Osteoblast (primary cell): Measurements from ENCODE around the gene NCOA1. TPM values are rescaled to one million over a fixed set of nuclear protein-coding genes. Genes with fewer than 3 reads are reported as not detected.

Experiments
- DNase-seq: peaks from one replicate; pipeline ENCODE4 v3.0.0; 2011; ENCODE audit warnings: low spot score, mixed read lengths; ENCODE audit not compliant: insufficient read length; ENCODE audit errors: missing footprints
- H2AFZ ChIP-seq: 2 replicates; pipeline ENCODE4 v1.6.0; 2011; ENCODE audit warnings: mild to moderate bottlenecking, low read length
- H3K27ac ChIP-seq: 2 replicates; pipeline ENCODE4 v1.5.1; 2011; ENCODE audit warnings: mild to moderate bottlenecking, low read depth, low read length, moderate library complexity
- H3K27me3 ChIP-seq: 2 replicates; pipeline ENCODE4 v1.6.0; 2012; ENCODE audit warnings: mild to moderate bottlenecking, control low read depth, inconsistent platforms, low read length, moderate library complexity; ENCODE audit not compliant: insufficient read depth
- H3K36me3 ChIP-seq: 2 replicates; pipeline ENCODE4 v1.5.1; 2011; ENCODE audit warnings: mild to moderate bottlenecking, low read length, control low read depth, moderate library complexity; ENCODE audit not compliant: insufficient read depth
- H3K4me1 ChIP-seq: 2 replicates; pipeline ENCODE4 v1.5.1; 2011; ENCODE audit warnings: mild to moderate bottlenecking, low read length, control low read depth, moderate library complexity; ENCODE audit not compliant: insufficient read depth
- H3K4me2 ChIP-seq: 2 replicates; pipeline ENCODE4 v1.6.0; 2011; ENCODE audit warnings: mild to moderate bottlenecking, low read length; ENCODE audit not compliant: insufficient read depth
- H3K4me3 ChIP-seq: fragments of 200-600 bp; sonication (generic); 3 replicates; pipeline ENCODE4 v1.5.1; 2012; ENCODE audit warnings: mild to moderate bottlenecking, low read length, inconsistent platforms; ENCODE audit not compliant: insufficient read depth
- H3K79me2 ChIP-seq: 2 replicates; pipeline ENCODE4 v1.6.0; 2012; ENCODE audit warnings: mild to moderate bottlenecking, low read length, control low read depth, inconsistent platforms; ENCODE audit not compliant: insufficient read depth
- H3K9me3 ChIP-seq: 2 replicates; pipeline ENCODE4 v1.5.1; 2011; ENCODE audit warnings: low read depth, low read length, control low read depth
- H4K20me1 ChIP-seq: 2 replicates; pipeline ENCODE4 v1.6.0; 2012; ENCODE audit warnings: mild to moderate bottlenecking, low read length, control low read depth; ENCODE audit not compliant: insufficient read depth
- CTCF ChIP-seq: IDR thresholded peaks from 2 replicates; pipeline ENCODE4 v1.5.1; 2011; ENCODE audit warnings: mild to moderate bottlenecking, low read depth, low read length, moderate library complexity; ENCODE audit errors: extremely low read depth
- total RNA-seq: library from RNA; depleted of rRNA; stranded (reverse); fragments of >200 nt; gene quantifications from 2 replicates; pipeline ENCODE4 v1.2.3, GENCODE V29; 2012

Gene NCOA1
- total RNA-seq, 1 donor: 23.2 TPM

DNA sequence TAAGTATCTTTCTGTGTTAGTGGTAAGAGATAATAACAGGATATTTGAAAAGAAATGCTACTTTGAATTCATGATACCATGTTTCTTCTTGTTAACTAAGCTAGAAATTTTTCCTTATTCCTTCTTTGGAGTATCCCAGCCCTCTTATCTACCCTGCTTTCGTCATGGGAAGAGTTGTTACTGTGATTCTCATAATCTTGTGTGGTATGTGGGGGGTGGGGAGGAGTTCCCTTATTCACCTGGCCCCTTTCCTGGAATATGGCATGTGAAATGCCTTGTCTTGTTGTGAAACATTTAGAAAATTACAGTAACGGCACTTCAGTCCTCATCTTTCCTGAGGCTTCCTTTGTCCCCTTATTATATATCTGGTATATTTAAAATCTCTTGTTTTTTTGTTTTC lies 129.9 kb downstream of the NCOA1 start:
- no peak for DNase-seq
- H3K27ac ChIP-seq: no peak overlapping the region
- no peaks in the 10 kb centered on the region for H3K36me3 ChIP-seq
- H3K27me3 ChIP-seq: no peaks in the 10 kb centered on the region
- H4K20me1 ChIP-seq: peaks cover 12% of the 10 kb centered on the region
- H3K9me3 ChIP-seq: no peaks in the 10 kb centered on the region
- no peak for TF ChIP-seq CTCF
- no peak overlapping the region for H3K4me3 ChIP-seq
- H2AFZ ChIP-seq: no peak overlapping the region
- H3K4me2 ChIP-seq: no peak overlapping the region
- peaks cover 4% of the 10 kb centered on the region for H3K79me2 ChIP-seq
- H3K4me1 ChIP-seq: no peaks in the 10 kb centered on the region

- Histone ChIP-seq H3K27me3 (no peaks in the 10 kb centered on the region), H3K36me3 (no peaks in the 10 kb centered on the region), H2AFZ (no peak overlapping the region), H3K9me3 (no peaks in the 10 kb centered on the region), H3K27ac (no peak overlapping the region), H3K4me3 (no peak overlapping the region), H3K4me2 (no peak overlapping the region), H4K20me1 (peaks cover 19% of the 10 kb centered on the region), H3K4me1 (no peaks in the 10 kb centered on the region), H3K79me2 (peaks cover 8% of the 10 kb centered on the region)
- no peak for DNase-seq
- TF ChIP-seq CTCF: no peak
Observed at GRCh38 chr2:24621779-24622538, 130.9 kb downstream of the NCOA1 start.

GRCh38 chr2:24623535-24623934 lies 132.5 kb downstream of the NCOA1 start:
- Histone ChIP-seq H3K36me3 (no peaks in the 10 kb centered on the region), H3K4me3 (no peak overlapping the region), H3K79me2 (peaks cover 10% of the 10 kb centered on the region), H3K9me3 (no peaks in the 10 kb centered on the region), H2AFZ (no peak overlapping the region), H4K20me1 (peaks cover 18% of the 10 kb centered on the region), H3K4me2 (no peak overlapping the region), H3K27ac (no peak overlapping the region), H3K4me1 (no peaks in the 10 kb centered on the region), H3K27me3 (no peaks in the 10 kb centered on the region)
- no peak for TF ChIP-seq CTCF
- no peak for DNase-seq

DNA sequence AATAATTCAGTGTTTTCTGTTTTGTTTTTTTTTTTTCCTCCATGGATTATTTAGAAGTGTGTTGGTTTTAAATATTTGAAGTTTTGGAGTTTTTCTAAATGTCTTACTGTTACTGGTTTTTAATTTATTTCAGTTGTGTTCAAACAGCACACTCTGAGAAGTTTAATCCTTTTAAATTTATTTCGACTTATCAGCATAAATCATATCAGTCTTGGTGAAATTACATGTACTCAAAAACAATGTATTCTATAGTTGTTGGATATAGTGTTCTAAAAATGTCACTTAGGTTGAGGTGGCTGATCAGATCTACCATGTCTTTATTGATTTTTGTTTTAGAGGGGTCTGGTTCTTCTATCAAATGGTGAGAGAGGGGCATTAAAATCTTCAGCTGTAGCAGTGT lies 134.7 kb downstream of the NCOA1 start:
- DNase-seq: no peak
- H4K20me1 ChIP-seq: peaks cover 21% of the 10 kb centered on the region
- H2AFZ ChIP-seq: no peak overlapping the region
- H3K4me3 ChIP-seq: no peak overlapping the region
- no peaks in the 10 kb centered on the region for H3K36me3 ChIP-seq
- no peak for TF ChIP-seq CTCF
- H3K27me3 ChIP-seq: no peaks in the 10 kb centered on the region
- H3K79me2 ChIP-seq: peaks cover 10% of the 10 kb centered on the region
- H3K9me3 ChIP-seq: no peaks in the 10 kb centered on the region
- H3K4me1 ChIP-seq: no peaks in the 10 kb centered on the region
- H3K27ac ChIP-seq: no peak overlapping the region
- H3K4me2 ChIP-seq: no peak overlapping the region
